ENCODE measurements around the gene MICAL2.

DNA sequence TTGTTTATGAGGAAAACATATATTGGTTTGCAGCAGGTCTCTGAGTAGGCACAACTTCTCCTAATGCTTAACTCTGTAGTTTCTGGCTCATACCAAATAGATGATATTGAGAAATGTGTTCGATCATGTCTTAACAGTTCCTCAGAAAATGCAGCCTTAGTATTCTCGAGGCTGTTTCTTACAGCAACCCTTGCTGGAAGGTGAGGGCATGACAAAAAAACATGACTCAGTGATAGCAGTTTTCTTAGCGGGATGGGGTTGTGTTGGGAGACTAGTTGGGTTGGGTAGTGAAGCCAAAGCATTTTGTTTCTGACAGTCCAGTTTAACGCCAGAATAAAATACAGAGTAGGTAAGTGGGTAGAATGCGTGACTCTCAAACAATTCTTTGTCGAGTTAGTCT, 172.3 kb downstream of the MICAL2 start:
- TF ChIP-seq, protein P1, sequence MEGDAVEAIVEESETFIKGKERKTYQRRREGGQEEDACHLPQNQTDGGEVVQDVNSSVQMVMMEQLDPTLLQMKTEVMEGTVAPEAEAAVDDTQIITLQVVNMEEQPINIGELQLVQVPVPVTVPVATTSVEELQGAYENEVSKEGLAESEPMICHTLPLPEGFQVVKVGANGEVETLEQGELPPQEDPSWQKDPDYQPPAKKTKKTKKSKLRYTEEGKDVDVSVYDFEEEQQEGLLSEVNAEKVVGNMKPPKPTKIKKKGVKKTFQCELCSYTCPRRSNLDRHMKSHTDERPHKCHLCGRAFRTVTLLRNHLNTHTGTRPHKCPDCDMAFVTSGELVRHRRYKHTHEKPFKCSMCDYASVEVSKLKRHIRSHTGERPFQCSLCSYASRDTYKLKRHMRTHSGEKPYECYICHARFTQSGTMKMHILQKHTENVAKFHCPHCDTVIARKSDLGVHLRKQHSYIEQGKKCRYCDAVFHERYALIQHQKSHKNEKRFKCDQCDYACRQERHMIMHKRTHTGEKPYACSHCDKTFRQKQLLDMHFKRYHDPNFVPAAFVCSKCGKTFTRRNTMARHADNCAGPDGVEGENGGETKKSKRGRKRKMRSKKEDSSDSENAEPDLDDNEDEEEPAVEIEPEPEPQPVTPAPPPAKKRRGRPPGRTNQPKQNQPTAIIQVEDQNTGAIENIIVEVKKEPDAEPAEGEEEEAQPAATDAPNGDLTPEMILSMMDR (IDR thresholded peaks at IDR 0.05) = no peak
- no peak for TF ChIP-seq POLR2A (IDR thresholded peaks at IDR 0.05)
